ENCODE data around the gene HECTD1.
A peak's percentile ranks its signal among the peaks of the same experiment; 100 is the strongest.
"Not testable (repeated sequence)": the region's sequence is repeated elsewhere in the genome, so short reads cannot be mapped to it uniquely, and the experiment has no call there.

HECTD1 gene

DNA sequence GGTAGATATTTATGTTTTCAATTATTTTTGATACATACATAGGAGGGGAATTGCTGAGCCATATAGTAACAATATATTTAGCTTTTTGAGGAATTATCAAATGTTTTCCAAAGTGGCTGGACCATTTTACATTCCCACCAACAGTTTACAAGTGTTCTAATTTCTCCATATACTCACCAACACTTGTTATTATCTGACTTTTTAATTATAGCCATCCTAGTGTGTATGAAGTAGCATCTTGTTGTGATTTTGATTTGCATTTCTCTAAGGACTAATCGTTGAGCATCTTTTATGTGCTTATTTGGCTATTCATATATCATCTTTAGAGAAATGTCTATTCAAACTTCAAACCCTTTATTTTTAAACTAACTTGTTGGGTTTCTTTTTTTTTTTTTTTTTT is 17.2 kb upstream of the HECTD1 start:
- FAIRE-seq: no peak

- FAIRE-seq: no peak
Observed at GRCh38 chr14:31223331-31223730, 15.7 kb upstream of the HECTD1 start.

GRCh38 chr14:31222834-31223233 is 15.2 kb upstream of the HECTD1 start:
- FAIRE-seq: no peak

DNA sequence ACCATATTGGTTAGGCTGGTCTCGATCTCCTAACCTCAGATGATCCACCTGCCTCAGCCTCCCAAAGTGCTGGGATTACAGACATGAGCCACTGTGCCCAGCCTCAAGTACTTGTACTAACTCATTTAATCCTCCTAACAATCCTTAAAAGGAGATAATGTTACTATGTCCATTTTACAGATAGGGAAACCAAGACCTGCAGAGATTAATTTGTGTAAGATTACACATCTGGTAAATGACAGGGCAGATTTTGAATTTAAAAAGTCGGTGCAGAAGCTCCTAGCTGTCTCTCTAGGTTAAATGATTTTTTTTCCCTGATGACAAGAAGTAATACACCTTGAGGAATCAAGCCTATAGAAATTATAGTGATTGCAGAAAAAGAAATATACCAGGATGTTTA is 13.7 kb upstream of the HECTD1 start:
- no peak for FAIRE-seq

DNA sequence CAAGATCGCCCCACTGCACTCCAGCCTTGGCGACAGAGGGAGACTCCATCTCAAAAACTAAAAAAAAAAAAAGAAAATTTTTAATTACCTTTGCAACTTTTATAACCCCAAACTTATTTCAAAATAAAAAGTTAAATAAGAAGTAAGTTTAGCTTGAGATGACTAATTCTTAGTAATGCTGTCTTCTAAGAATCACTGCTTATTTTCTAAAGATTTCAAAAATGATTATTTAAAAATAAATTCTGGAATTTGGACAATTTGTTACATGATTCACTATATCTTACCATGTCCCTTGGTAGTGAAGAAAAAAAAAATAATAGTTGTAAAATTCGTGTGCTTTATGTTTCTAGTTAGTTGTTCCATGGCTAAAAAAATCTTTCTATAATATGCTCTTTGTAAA is 11.6 kb upstream of the HECTD1 start:
- FAIRE-seq: no peak

- FAIRE-seq: no peak
Observed at GRCh38 chr14:31216359-31216758, 8.8 kb upstream of the HECTD1 start.

GRCh38 chr14:31212893-31213292 is 5.3 kb upstream of the HECTD1 start:
- FAIRE-seq: no peak

DNA sequence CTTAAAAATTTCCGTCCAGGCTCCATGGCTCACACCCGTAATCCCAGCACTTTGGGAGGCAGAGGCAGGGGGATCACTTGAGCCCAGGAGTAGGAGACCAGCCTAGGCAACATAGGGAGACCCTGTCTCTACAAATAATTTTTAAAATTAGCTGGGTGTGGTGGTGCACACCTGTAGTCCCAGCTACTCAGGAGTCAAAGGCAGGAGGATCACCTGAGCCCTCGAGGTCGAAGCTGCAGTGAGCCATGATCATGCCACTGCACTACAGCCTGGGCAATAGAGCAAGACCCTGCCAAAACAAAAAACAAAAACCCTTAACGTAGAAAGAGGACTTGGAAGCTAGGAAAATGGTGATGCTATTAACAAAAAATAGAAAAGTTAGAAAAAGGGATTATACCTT is 2.0 kb upstream of the HECTD1 start:
- no peak for FAIRE-seq

- no peak for FAIRE-seq
Observed at GRCh38 chr14:31208546-31209424, 1.2 kb upstream of the HECTD1 start.

DNA sequence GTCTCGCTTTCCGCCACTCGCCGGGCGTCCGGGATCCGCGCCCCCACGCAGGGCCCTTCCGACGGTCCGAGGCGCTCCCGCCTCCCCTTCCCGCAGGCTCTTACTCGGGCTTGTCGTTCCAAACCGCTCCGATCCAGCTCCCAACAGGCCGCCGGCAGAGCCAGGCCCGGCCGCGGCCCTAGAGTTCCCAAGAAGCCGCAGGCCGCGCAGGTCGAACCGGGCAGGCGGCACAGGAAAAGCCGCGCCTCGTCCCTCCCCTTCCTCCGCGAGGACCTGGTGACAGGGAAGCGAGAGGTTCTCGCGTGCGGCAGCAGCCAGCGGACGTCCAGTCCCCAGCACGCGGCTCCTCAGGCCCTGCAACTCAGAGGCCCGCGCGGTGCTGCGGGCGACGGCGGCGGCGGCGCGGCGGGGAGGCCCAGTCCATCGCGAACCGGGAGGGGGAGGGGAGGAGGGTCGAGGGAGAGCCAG is 272 bp downstream of the HECTD1 start:
- FAIRE-seq: no peak

GRCh38 chr14:31206536-31207286 is 882 bp downstream of the HECTD1 start:
- no peak for FAIRE-seq

- no peak for FAIRE-seq
Observed at GRCh38 chr14:31205681-31206535, 1.7 kb downstream of the HECTD1 start.

GRCh38 chr14:31204593-31205534 is 2.7 kb downstream of the HECTD1 start:
- no peak for FAIRE-seq

- not testable (repeated sequence) for FAIRE-seq
Observed at GRCh38 chr14:31203899-31204592, 3.5 kb downstream of the HECTD1 start.

GRCh38 chr14:31203414-31203742 is 4.2 kb downstream of the HECTD1 start:
- no peak for FAIRE-seq

GRCh38 chr14:31201111-31201510 is 6.5 kb downstream of the HECTD1 start:
- FAIRE-seq: no peak

DNA sequence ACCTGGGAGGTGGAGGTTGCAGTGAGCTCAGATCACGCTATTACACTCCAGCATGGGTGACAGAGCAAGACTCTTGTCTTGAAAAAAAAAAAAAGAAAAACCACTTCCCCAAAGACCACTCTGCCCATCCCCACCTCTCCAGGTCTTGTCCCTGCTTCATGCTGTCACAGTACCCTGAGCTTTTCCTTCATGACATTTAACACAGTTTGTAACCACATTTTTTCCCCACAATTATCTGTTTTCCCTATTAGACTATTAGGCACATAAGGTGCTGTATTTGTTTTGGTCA is 6.9 kb downstream of the HECTD1 start:
- FAIRE-seq: no peak

GRCh38 chr14:31197671-31198070 is 9.9 kb downstream of the HECTD1 start:
- FAIRE-seq: no peak

DNA sequence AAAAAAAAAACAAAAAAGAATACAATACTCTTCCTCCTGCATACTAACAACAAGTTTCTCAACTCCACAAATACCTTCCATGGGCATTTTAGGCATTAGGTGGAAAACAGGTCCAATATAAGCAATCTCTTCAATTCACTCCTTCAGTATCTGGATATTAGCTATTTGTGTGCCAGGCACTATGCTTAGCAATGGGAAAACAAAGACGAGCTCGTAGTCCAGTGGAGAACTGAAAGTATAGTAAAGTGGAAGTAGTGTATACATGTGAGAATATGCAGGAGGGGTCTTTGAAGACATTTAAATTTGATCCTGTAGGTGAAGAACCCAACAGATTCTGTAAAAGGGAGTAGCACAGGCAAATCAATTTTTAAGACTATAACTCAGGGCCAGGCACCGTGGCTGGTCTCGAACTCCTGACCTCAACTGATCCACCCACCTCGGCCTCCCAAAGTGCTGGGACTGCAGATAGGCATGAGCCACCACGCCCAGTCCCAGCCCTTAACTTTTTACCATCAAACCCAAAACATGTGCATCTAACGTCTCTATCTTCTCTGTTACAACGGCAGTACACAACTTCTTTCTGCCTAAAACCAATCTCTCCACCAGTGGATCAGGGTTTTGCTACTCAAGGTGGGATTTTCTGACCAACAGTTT is 10.6 kb downstream of the HECTD1 start:
- no peak for FAIRE-seq

DNA sequence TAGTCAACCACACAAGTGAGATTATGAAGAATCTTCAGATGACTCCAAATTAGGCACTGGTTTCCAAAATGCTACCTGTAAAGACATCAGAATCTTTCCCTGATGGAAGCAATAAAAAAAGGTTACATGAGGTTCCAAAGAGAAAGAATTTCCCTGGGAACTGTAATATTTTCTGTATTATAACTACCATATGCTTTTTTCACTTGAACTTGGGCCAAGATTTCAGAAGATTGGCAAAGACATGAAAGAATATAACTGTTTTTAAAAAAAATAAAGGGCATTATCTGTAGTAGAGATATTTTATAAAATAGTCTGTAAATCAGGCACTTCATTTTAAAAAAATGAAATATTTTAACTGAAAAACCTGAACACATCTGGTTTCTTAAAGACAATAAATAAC is 12.9 kb downstream of the HECTD1 start:
- peak; percentile 82 for FAIRE-seq

DNA sequence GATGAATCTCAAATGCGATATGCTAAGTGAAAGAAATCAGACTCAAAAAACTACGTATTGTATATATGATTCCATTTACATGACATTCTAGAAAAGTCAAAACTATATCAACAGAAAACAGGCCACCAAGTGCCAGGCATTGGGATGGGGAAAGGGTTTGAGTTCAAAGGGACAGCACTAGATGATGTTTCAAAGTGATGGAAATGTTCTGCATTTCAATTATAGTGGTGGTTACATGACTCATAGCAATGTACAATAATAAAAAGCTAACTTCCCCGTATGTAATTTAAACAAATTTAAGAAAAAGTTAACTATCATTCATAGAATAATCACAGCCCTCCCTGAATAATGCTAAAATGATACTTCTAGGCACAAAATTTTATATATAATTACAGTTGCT is 13.5 kb downstream of the HECTD1 start:
- FAIRE-seq: no peak
